ENCODE results near the gene CCL27. TPM values are rescaled to one million over a fixed set of nuclear protein-coding genes. Genes with fewer than 3 reads are reported as not detected.

CCL27 gene
- total and polyA plus RNA-seq, 4 donors = not detected

- intact Hi-C loops (cut with DNase I) = loop anchor here in 1 of 2 donors (10.0 kb wide), 2 partner anchors 325 to 405 kb away; partner anchors contain the start of genes FANCG and VCP
- Histone ChIP-seq H3K36me3 (ENCODE audit: control insufficient read depth in 1 of 2, insufficient read depth in 2 of 2, low read length in 1 of 2) (no peaks in the 10 kb centered on the region), H3K27me3 (ENCODE audit: control insufficient read depth in 1 of 2, insufficient read depth in 2 of 2, low read length in 1 of 2) (no peaks in the 10 kb centered on the region), H3K27ac (ENCODE audit: low read depth in 1 of 2, low read length in 2 of 2) (no peak overlapping the region), H3K9me3 (ENCODE audit: control insufficient read depth, low read length) (no peaks in the 10 kb centered on the region), H3K4me3 (ENCODE audit: low read length in 2 of 2) (no peak overlapping the region), H3K4me1 (ENCODE audit: control insufficient read depth in 1 of 2, insufficient read depth in 2 of 2, low read length in 2 of 2) (no peaks in the 10 kb centered on the region)
- WGBS, 2 donors = 90 to 94% methylated on average over 5 of the region's 5 CpGs
- ATAC-seq (ENCODE audit: low FRiP score) (no peak), DNase-seq (no peak)
These were observed 7.5 kb upstream of the CCL27 start for GRCh38 chr9:34669809-34670562.

- peaks cover 0 to 3% of the 10 kb centered on the region in 2 donors for H3K36me3 ChIP-seq (ENCODE audit: control insufficient read depth in 1 of 2, insufficient read depth in 2 of 2, low read length in 1 of 2)
- peak; percentile 96 to 98 for DNase-seq
- intact Hi-C loops (cut with DNase I) = loop anchor here in 1 of 2 donors (2.0 to 10.0 kb wide), 3 partner anchors 35 to 409 kb away; partner anchors contain the start of genes FANCG and VCP
- H3K27me3 ChIP-seq (ENCODE audit: control insufficient read depth in 1 of 2, insufficient read depth in 2 of 2, low read length in 1 of 2) = no peaks in the 10 kb centered on the region
- H3K27ac ChIP-seq (ENCODE audit: low read depth in 1 of 2, low read length in 2 of 2) = peak overlapping the region; percentile 25 to 96
- peak overlapping the region; percentile 55 to 73 for H3K4me3 ChIP-seq (ENCODE audit: low read length in 2 of 2)
- no peaks in the 10 kb centered on the region for H3K9me3 ChIP-seq (ENCODE audit: control insufficient read depth, low read length)
- WGBS, 2 donors = 1% methylated on average over 45 to 55 of the region's 55 CpGs
- no peaks in the 10 kb centered on the region for H3K4me1 ChIP-seq (ENCODE audit: control insufficient read depth in 1 of 2, insufficient read depth in 2 of 2, low read length in 2 of 2)
- ATAC-seq (ENCODE audit: low FRiP score) = peak; percentile 95
These were observed 3.2 kb upstream of the CCL27 start for GRCh38 chr9:34665381-34666250.

GRCh38 chr9:34665067-34665380, 2.6 kb upstream of the CCL27 start:
- Histone ChIP-seq H3K36me3 (ENCODE audit: control insufficient read depth in 1 of 2, insufficient read depth in 2 of 2, low read length in 1 of 2) (peaks cover 0 to 3% of the 10 kb centered on the region in 2 donors), H3K27ac (ENCODE audit: low read depth in 1 of 2, low read length in 2 of 2) (peak overlapping the region in 1 of 2 donors; percentile 78), H3K4me1 (ENCODE audit: control insufficient read depth in 1 of 2, insufficient read depth in 2 of 2, low read length in 2 of 2) (no peaks in the 10 kb centered on the region), H3K4me3 (ENCODE audit: low read length in 2 of 2) (peak overlapping the region; percentile 18), H3K9me3 (ENCODE audit: control insufficient read depth, low read length) (no peaks in the 10 kb centered on the region), H3K27me3 (ENCODE audit: control insufficient read depth in 1 of 2, insufficient read depth in 2 of 2, low read length in 1 of 2) (no peaks in the 10 kb centered on the region)
- peak; percentile 51 for ATAC-seq (ENCODE audit: low FRiP score)
- intact Hi-C loops (cut with DNase I) = loop anchor here in 1 of 2 donors (10.0 kb wide), 2 partner anchors 330 to 410 kb away; partner anchors contain the start of genes FANCG and VCP
- no peak for DNase-seq
- WGBS, 2 donors = 1 to 2% methylated on average over 19 to 26 of the region's 26 CpGs

DNA sequence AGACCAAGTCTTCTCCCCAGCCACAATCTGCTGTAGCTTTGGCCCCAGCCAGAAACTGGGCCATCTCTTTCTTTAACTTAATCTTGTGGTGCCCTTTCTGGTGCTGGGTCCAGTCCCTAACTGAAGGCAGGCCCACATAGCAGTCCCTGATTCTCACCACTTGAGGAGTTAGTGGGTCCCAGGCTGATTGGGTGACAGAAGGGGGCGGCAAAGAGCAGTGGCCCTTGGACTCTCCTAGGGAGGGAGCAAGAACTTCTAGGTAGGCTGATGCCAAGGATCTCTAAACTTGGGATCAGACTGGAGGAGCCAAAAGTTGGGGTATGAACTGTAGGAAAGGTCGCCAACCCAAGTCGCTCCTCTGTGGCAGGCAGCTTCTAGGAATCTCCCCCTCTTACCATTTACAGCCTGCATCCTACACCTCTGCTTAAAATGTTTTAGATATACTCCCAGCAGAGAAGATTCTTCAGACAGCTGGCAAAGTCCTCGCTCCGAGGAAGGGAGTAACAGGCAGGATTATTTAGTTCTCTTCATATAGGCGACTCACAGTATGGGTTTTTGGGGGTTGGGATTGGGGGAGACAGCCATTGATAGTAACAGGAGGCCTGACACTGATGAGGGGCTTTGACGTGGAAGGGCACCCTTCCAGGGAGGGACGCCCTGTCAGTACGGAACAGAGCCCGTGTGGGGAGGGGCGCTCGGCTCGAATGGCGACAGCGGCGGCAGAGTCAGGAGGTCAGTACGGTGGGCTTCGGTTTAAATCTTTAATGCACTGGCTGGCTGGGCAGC, 2.0 kb upstream of the CCL27 start:
- DNase-seq (peak; percentile 88 to 93), ATAC-seq (ENCODE audit: low FRiP score) (peak; percentile 74)
- Histone ChIP-seq H3K27me3 (ENCODE audit: control insufficient read depth in 1 of 2, insufficient read depth in 2 of 2, low read length in 1 of 2) (no peaks in the 10 kb centered on the region), H3K4me3 (ENCODE audit: low read length in 2 of 2) (peak overlapping the region; percentile 18), H3K9me3 (ENCODE audit: control insufficient read depth, low read length) (no peaks in the 10 kb centered on the region), H3K27ac (ENCODE audit: low read depth in 1 of 2, low read length in 2 of 2) (peak overlapping the region in 1 of 2 donors; percentile 78), H3K4me1 (ENCODE audit: control insufficient read depth in 1 of 2, insufficient read depth in 2 of 2, low read length in 2 of 2) (no peaks in the 10 kb centered on the region), H3K36me3 (ENCODE audit: control insufficient read depth in 1 of 2, insufficient read depth in 2 of 2, low read length in 1 of 2) (peaks cover 0 to 3% of the 10 kb centered on the region in 2 donors)
- intact Hi-C loops (cut with DNase I) = loop anchor here in 1 of 2 donors (10.0 kb wide), 2 partner anchors 330 to 410 kb away; partner anchors contain the start of genes FANCG and VCP
- WGBS, 2 donors = 5 to 6% methylated on average over 18 of the region's 18 CpGs

DNA sequence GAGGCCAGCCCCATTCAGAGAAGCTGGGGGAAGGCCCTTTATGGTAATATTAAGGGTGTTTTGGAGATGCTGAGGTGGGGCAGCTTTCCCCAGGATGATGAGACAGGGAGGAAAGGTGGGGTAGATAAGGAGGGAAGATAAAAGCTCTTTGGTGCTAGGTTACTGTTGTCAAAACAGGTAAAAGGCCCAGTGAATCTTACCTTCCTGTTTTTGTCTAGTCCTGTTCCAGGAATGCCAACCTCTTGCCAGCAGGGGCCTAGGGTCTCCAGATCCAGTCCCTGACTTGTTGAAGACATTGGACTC, 797 bp upstream of the CCL27 start:
- ATAC-seq (ENCODE audit: low FRiP score) (no peak), DNase-seq (no peak)
- no peaks in the 10 kb centered on the region for H3K4me1 ChIP-seq (ENCODE audit: control insufficient read depth in 1 of 2, insufficient read depth in 2 of 2, low read length in 2 of 2)
- H3K36me3 ChIP-seq (ENCODE audit: control insufficient read depth in 1 of 2, insufficient read depth in 2 of 2, low read length in 1 of 2) = peaks cover 0 to 3% of the 10 kb centered on the region in 2 donors
- no peak overlapping the region for H3K4me3 ChIP-seq (ENCODE audit: low read length in 2 of 2)
- no peak overlapping the region for H3K27ac ChIP-seq (ENCODE audit: low read depth in 1 of 2, low read length in 2 of 2)
- H3K9me3 ChIP-seq (ENCODE audit: control insufficient read depth, low read length) = no peaks in the 10 kb centered on the region
- no peaks in the 10 kb centered on the region for H3K27me3 ChIP-seq (ENCODE audit: control insufficient read depth in 1 of 2, insufficient read depth in 2 of 2, low read length in 1 of 2)
- intact Hi-C loops (cut with DNase I) = loop anchor here in 1 of 2 donors (10.0 kb wide), 2 partner anchors 332 to 412 kb away; partner anchors contain the start of genes FANCG and VCP

- Histone ChIP-seq H3K4me1 (ENCODE audit: control insufficient read depth in 1 of 2, insufficient read depth in 2 of 2, low read length in 2 of 2) (peaks cover 0 to 2% of the 10 kb centered on the region in 2 donors), H3K4me3 (ENCODE audit: low read length in 2 of 2) (no peak overlapping the region), H3K9me3 (ENCODE audit: control insufficient read depth, low read length) (no peaks in the 10 kb centered on the region), H3K27me3 (ENCODE audit: control insufficient read depth in 1 of 2, insufficient read depth in 2 of 2, low read length in 1 of 2) (no peaks in the 10 kb centered on the region), H3K36me3 (ENCODE audit: control insufficient read depth in 1 of 2, insufficient read depth in 2 of 2, low read length in 1 of 2) (peaks cover 0 to 3% of the 10 kb centered on the region in 2 donors), H3K27ac (ENCODE audit: low read depth in 1 of 2, low read length in 2 of 2) (no peak overlapping the region)
- ATAC-seq (ENCODE audit: low FRiP score) (no peak), DNase-seq (no peak)
- intact Hi-C loops (cut with DNase I) = loop anchor here (10.0 kb wide), 3 partner anchors 325 to 415 kb away; partner anchors contain the start of genes DNAJB5 (in 1 of the 2), FANCG (in 1 of the 2) and VCP (in 1 of the 2)
- 86 to 87% methylated on average over 8 of the region's 8 CpGs for WGBS, 2 donors
These were observed 2.7 kb downstream of the CCL27 start for GRCh38 chr9:34659592-34660253.

- WGBS, 2 donors = 78 to 81% methylated on average over 14 of the region's 14 CpGs
- H3K4me1 ChIP-seq (ENCODE audit: control insufficient read depth in 1 of 2, insufficient read depth in 2 of 2, low read length in 2 of 2) = peaks cover 0 to 2% of the 10 kb centered on the region in 2 donors
These were observed 4.0 kb downstream of the CCL27 start for GRCh38 chr9:34658461-34658860.

More at GRCh38 chr9:34658461-34658860, 4.0 kb downstream of the CCL27 start:
- H3K27me3 ChIP-seq (ENCODE audit: control insufficient read depth in 1 of 2, insufficient read depth in 2 of 2, low read length in 1 of 2) = no peaks in the 10 kb centered on the region
- H3K36me3 ChIP-seq (ENCODE audit: control insufficient read depth in 1 of 2, insufficient read depth in 2 of 2, low read length in 1 of 2) = peaks cover 0 to 3% of the 10 kb centered on the region in 2 donors
- no peak overlapping the region for H3K4me3 ChIP-seq (ENCODE audit: low read length in 2 of 2)
- H3K27ac ChIP-seq (ENCODE audit: low read depth in 1 of 2, low read length in 2 of 2) = no peak overlapping the region
- no peaks in the 10 kb centered on the region for H3K9me3 ChIP-seq (ENCODE audit: control insufficient read depth, low read length)
- intact Hi-C loops (cut with DNase I) = loop anchor here in 1 of 2 donors (10.0 kb wide), 1 partner anchor 326 kb away; the partner anchor contains the start of gene DNAJB5
- ATAC-seq (ENCODE audit: low FRiP score) (no peak), DNase-seq (no peak)

Data from aorta (tissue), 5 donors.